Daoy (cell line): ENCODE results near the gene NCKAP5. TPM values are rescaled to one million over a fixed set of nuclear protein-coding genes. Genes with fewer than 3 reads are reported as not detected.

ENCODE experiments used
- DNase-seq: peaks from one replicate; pipeline ENCODE4 v3.0.0-alpha.2; 2015; ENCODE audit warnings: low read depth
- total RNA-seq: library from RNA; depleted of rRNA; stranded (reverse); fragments of >200 nt; shearing (Covaris generic); gene quantifications from 2 replicates; pipeline ENCODE4 v1.2.3, GENCODE V29; 2014

NCKAP5 gene
- total RNA-seq, 1 experiment from 2014 or later = 8.4 TPM

DNA sequence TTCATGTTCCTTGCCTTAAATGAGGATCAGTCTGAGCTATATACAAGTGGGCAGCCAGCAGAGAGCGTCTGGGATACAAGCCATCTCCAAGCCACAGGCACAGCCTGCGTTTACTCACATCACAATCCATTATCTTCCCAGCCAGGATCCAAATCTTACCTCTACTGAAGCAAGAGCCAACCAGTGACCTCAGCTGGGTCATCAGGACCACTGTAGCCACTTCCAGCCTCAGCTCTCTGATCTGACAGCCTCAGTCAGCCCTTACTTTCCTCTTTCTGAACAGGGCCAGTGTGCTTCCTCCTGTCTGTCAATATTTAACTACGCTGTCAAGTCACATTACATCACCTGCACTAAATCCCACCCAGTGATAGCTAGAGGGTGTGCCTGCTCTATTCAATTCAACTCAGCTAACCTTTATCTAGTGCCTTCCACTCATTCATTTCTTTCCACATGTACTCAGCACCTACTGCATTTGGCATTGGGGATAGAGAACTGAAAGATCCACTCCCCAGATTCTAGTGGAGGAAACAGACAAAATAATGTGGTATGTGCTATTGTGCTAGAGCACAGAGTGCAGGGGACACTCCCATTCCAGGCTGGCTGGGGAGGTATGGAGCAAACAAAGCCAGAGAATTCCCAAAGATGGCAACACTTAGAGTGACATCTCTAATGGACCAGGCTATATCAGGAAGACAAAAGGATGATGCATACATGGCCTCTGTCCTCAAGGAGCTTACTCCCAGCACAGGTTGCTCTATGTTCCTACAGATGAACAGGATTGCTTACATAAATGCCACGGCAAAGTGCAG is 146.5 kb downstream of the NCKAP5 start:
- peak; percentile 53 for DNase-seq

DNA sequence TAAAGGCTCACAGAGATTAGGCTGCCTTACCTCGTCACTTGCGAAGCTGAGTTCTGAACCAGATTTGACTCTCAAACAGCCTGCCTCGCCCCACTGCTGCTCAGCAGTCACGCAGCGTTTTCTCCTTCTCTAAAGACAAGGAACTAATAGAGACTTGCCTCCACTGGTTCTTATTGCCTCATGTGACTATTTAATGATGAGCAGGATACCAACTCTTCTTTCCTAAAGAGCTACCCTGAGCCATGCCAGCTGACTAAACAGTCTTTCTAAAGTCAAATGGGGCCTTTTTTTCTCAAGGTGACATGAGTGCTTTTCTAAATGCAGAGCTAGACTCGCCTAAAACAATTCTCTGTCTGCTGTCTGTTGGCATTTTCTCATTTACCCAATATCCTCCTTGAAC is 147.5 kb downstream of the NCKAP5 start:
- DNase-seq = no peak

DNA sequence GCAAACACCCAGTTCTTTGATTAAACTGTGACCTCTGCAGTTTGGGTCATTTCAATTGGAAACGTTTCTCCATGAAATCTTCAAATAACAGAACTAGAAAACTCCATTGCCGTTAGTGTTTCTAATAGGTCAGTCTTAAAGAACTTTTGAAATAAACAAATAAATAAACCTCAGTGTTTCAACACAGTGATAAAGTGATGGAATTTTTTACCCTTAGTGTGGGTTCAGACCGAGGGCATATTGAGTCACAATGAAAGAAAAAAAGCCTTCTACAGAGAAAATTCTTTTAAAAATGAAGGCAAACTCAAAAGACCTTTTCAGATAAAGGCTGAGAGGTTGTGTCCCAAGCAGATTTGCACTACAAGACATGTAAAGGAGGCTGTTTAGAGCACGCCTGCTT is 149.6 kb downstream of the NCKAP5 start:
- no peak for DNase-seq

DNA sequence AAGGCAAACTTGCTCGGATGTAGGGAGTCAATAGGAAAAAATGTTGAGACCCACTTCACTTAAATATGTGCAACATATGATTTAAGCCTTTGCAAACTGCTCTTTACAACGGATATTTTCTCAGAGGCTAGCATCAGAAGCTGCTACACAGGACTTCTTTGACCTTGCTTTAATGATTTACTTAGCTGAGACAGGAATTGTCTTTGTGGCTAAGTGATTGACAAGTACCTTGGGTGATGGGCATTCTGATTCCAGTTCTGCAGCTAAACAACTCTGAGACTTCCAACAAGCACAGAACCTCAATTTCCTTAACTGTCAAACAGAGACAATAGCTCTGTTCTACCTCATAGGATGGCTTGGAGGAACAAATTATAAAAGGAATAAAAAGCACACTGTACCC is 150.2 kb downstream of the NCKAP5 start:
- no peak for DNase-seq

DNA sequence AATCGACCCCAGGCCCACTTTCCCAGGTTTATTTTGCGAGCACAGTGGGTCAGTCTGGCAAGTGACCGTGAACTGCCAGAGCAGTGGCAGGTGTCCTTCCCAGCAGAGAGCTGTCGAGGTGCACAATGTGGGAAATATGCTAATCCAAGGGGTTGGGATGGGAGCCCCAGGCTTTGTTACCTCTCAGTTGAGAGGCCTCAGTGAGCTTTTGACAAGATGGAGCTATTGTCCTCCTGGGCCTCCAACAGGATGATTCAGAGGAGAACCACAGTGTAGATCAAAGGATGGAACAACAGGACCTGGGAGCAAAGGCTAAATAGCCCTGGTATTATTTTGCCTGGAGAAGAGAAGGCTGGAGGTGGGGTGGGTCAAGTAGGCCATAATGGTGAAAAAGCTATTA is 150.8 kb downstream of the NCKAP5 start:
- DNase-seq = no peak

DNA sequence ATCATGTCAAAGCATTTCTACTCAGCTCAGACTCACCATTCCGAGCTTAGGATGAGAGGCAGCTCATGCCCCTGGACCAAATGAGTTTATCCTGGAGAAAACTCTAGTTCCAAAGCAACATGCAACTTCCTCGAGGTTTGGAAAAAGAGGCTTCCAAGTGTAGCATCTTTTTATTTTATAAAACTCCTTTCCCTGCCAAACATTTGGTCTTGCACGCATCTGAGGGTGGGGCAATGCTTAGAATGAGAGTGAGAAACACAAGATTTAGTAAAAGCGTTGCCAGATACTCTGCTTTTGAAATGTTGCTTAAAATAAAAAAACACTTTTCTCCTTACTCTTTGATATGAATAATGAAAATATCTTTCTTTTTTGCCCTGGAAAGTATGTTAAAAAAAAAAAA is 151.5 kb downstream of the NCKAP5 start:
- DNase-seq = no peak

DNA sequence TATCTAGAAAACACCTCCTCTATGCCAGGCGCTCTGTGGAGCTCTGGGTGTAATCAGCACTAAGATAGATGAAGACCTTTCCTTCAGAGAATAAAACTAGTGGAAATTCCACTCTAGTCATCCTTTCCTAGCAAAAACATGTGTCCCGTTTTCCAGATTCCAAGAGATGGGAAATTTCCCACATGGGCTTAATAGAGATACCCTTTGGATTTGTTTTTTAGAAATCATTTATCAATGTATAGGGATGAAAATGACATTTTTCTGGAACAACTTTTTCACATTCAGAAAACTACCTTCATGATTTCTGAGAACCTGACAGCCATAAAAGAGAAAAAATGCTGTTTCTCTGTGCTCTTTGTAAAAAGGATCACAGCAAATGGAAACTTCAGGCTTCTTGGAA is 152.1 kb downstream of the NCKAP5 start:
- no peak for DNase-seq

DNA sequence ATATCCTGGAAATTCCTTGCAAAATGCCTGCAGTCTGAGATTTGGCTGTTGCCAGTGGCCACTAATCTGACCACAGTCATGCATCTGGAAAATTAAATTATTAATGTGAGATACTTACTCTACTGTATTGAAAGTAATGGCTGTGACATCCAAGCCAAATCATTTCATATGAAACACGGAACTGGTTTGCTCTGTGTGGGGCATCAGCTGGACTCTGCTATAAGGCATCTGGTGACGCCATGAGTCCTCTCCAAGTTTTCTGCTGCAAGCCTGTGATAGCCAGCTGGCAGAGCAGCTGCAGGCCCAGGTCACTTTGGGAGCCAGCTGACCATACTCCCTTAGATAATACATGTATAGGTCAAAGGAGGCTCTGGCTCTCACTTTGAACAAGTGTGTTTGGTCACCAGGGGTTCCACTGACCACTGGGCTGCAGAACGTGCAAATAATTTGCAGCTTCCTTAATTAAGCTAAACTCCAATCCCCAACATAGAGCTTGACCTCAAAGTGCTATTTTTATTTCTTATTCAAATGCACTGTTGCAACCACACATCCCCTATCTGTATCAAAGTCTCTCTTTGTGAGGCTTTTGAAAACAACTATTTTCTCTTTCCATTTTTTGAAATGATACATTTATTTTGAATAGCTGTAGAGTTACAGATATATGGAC is 152.9 kb downstream of the NCKAP5 start:
- DNase-seq = no peak

DNA sequence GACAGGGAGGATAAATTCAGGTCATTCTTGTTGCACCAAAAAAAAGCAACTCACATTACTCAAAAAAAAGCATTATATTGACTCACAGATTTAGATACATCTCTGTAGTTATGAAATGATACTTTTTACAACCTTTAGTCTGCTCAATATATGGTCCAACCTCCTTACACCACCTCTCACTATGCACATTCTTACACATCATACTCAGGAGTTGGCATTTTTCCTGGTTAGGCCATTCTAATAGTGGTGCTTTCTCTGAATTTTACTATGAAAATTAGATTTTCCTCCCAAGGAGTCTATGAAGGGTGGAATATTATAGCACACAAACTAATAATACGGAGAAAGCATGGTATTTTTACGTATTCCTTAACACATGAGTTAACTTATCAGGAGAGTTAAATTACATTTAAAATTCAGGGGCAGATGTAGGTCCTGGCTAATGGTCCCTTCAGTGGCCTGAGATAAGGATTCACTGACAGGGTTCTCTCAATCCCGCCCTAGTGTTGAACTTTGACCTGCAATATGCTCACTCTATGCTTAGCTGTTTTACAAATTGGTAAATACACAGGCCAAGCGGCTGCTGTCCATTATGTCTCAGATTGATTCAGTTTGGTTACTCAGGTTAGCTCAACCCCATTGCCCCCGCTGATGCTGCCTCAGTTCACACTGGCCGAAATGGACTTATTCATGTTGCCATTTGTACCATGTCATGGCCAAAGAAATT is 153.6 kb downstream of the NCKAP5 start:
- DNase-seq = no peak

DNA sequence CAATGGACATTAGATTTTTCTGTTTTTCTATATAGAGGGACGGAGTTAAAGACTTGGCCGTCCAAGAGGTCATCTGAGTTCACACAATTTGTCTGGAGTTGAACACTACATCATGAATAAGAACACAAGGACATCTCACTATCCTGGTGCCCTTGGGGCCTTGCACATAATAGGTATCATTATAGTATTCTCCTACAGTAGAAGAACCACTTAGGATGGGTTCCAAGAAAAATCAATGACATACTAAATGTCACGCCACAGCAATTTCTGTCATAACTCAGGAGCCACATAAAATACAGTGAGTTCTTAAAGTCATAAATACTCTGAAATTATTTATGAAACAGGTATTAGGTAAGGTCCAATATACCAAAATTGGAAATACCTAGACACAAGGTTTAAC is 154.4 kb downstream of the NCKAP5 start:
- DNase-seq = no peak

DNA sequence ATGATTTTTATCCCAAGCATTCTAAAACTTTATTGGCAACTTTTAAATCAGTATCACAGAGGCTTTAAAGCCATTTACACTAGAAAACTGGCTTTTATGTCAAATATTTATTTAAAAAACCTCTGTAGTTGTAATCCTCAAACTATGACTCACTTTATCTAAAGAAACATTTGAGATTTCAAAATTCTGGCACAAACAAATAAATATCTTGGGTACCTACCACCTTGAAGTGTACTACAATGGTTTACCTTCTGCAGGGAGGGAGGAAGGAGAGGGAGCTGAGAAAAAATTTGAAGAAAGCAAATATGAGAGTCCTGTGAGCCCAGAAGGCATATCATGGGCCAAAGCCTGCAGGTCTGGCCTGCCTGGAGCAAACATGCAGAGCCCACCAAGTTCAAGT is 155.6 kb downstream of the NCKAP5 start:
- no peak for DNase-seq

DNA sequence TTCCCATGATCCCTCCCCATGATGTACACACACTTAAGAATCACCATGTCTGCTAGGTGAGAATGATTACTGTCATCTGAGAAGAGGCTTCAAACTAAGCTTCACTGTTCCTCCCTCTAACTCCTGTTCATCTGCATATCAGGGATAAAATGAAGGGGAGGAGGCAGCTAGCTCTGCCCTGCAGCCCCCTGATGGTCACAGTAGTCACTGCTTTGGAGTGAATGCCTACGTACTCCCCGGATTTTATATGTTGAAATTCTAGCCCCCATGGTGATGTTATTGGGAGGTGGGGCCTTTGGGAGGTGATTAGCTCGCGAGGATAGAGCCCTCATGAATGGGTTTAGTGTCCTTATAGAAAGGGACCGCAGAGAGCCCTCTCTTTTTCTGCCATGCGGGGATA is 156.4 kb downstream of the NCKAP5 start:
- no peak for DNase-seq

DNA sequence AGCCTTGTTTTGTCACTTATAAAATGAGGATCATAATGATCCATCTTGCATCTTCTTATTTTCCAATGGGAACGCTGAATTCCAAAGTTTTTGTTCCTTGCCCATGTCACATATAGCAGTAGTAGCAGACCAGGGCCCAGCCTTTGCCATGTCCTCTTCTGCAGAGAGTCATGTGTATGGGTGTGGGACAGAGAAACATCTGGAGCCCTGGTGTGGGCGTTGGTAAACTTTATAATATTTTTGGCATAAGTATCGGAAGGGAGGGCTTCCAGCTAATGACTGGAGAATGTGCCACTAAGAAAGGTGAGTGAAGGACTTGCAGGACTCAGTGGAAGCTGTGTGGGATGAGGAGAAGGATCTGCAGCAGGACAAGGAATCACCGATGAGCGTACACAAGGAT is 157.2 kb downstream of the NCKAP5 start:
- no peak for DNase-seq

DNA sequence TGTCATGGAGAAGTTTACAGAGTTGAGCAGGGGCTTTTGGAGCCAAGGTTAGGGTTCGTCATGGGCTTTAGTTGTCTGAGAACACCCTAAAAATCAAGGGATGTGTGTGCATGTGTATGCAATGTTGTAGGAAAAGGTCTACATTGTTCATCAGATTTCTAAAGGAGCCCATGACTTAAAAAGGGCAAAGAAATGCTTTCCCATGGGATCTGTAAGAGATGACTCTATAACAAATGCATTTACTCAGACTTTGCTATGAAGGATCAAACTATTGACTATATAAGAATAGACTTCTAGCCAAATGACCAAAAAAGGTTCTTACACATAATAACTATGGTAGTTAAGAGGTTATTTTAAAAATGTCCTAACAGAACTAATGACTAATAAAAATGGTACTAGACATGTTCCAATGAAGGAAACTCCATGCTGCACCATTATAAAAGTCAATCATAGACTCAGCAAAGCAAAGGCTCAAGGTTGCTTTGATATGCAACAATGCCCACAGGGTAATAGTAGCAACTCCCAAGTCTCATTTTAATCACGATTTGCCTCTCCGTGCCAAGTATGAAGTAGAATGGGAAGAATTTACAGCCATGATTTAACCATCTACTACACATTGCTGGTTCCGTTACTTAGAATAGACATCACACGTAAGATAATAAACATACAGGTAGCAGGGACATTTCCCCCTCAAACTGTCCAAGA is 158.5 kb downstream of the NCKAP5 start:
- DNase-seq = no peak

DNA sequence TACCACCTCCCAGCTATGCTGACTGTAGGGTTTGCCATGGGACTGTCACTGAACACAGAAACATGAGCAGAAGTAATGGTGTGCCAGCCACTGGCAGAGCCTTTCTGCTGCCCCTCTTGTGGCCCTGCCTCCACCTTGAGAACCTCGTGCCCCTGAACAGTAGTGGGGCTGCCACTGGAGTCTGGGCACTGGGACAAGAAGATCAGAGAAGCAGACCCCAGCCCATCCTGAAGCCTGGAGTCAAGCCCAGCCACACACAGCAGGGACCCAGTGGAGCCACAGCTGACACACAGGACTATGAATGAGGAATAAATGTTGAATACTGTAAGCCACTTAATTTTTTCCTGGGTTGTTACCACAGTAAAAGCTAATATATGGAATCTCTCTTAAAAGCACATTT is 159.6 kb downstream of the NCKAP5 start:
- no peak for DNase-seq

DNA sequence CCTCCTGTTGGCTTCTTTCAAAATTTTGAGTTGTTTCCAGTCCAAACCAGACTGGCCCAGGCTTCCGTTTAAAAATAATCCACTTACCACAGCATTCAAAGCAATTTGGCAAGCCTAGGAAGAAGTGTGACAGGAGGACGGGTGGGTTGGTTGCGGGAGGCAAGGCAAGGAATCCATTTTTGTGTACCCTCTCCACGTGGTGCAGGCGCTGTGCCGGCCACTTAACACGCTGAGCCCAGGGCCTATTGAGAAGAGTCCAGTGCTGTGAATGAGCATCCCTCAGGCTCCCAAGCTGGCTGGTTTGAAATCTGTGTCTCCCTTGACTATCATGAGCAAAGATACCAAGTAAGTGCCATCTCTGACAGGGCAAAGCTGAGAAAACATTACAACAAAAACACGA is 160.9 kb downstream of the NCKAP5 start:
- DNase-seq = no peak

DNA sequence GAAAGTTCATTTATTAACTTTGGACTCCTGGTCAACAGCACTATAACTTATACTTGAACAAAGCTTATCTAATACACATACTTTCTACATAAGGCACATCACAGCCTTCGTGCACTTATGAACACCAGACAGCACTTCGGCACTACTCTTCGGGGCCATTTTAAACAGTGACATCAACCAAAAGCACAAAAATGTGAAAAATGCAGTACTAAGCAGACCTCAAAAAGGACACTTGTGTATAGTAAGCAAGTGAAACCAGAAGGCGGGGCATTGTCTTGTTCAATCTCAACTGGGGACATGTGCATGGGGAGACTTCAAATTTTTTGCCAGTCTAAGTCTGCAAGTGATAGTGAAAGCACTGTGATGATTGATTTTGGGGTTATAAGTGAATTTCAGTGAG is 163.0 kb downstream of the NCKAP5 start:
- no peak for DNase-seq

DNA sequence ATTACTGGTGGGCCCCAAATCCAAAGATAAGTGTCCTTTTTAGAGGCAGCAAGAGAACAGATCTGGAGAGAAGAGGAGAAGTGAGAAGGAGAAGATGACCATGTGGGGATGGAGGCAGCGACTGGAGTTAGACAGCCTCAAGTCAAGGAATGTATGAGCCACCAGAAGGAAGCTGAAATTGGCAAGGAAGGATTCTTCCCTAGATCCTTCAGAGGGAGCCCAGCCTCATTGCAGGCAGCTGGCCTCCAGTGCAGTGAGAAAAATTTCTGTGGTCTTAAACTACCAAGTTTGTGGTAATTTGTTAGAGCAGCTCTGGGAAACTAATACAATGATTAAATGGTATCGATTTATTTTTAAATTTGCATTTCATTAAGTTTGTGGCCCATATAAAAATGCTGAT is 167.9 kb downstream of the NCKAP5 start:
- no peak for DNase-seq

DNA sequence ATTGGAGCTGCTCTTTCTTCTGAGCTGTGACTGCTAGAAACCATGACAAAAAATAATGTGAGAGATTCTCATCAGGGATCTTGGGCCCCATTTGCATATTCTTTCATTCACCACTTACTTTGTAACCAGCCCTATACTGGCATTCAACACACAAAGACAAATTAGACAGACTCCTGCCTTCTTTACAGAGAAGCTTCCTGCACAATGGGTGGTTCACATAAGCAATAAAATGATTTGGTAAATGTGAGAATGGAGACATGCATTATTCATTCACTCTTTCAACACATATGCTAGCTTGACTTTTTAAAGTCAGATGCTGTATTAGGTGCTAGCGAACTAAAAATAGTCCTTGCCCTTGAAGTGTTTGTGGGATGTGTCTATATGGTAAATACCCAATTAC is 174.4 kb downstream of the NCKAP5 start:
- DNase-seq = no peak

DNA sequence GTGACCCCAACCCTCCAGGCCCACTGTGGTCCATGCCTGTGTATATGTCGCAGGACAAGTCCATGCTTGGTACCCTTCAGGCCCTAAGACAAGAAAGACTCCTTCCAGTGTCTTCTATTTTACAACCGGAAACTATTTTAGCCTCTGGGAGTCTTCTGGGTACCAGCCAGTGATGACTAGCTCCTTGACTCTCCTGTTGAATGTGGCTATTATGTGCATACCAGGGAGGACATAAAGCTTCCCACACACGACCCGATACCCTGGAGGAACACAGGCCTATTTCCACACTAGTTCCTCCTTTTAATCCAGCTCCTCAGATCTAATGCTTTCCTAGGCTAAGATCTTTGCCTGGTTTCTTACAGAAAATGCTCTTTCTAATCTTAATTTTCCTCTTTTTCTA is 178.1 kb downstream of the NCKAP5 start:
- peak; percentile 28 for DNase-seq

DNA sequence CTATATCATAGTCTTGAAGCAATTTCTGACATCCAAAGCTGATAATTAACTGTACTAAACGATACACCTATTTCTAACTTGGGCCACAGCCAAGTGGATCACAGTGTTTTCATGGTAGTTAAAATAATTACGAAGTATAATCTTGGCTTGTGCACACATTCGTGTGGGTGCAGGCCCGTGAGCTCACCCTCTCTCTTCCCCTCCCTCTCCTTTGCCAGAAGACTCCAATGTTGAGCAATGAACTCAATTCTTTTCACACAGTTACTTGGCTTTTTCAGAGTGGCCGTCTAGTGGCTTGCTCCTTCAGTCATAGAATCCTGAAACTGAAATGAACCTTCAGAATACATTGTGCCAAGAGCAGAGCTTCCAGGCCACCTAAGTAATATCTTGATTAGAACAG is 178.7 kb downstream of the NCKAP5 start:
- DNase-seq = no peak

DNA sequence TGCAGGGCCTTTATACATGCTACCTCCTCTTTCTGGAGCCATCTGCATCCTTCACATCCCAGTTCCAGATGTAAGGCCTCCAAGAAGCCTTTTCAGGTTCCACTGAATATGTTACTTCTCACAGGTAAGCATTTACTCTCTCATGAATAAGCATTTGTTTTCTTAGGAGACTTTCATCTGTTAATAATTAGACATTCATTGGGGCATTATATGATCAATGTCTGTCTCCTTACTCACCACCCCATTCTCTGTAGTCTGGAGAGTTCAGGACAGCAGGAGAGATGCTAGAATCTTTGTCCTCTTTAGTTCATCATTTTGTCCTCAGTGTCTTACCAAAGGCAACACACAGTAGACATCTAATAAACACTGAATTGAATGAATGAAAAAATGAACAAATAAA is 185.7 kb downstream of the NCKAP5 start:
- DNase-seq = no peak
